Neutrophil (primary cell): ENCODE data around the gene LYZL6.

Source experiments
- H3K27ac ChIP-seq: fragments of 200-600 bp; sonication (generic); 2 replicates; pipeline ENCODE4 v1.5.1; 2016; ENCODE audit warnings: mild to moderate bottlenecking, moderate library complexity
- H3K27me3 ChIP-seq: fragments of 200-600 bp; sonication (generic); 2 replicates; pipeline ENCODE4 v1.6.0; 2016; ENCODE audit warnings: mild to moderate bottlenecking
- H3K36me3 ChIP-seq: fragments of 200-600 bp; sonication (generic); 2 replicates; pipeline ENCODE4 v1.5.1; 2017
- H3K4me1 ChIP-seq, 2 experiments: fragments of 200-600 bp in 1 of 2; sonication (generic) in 1 of 2; 1 replicate in 1 of 2; 2 replicates in 1 of 2; pipeline versions ENCODE4 v1.5.1 to v1.6.1; 2013 to 2016; ENCODE audit warnings: low read depth in 1 of 2, low read length in 1 of 2, mild to moderate bottlenecking in 1 of 2, moderate library complexity in 1 of 2; ENCODE audit not compliant: control insufficient read depth in 1 of 2, insufficient read depth in 1 of 2
- H3K4me3 ChIP-seq, 2 experiments: fragments of 200-600 bp in 1 of 2; sonication (generic) in 1 of 2; 1 replicate in 1 of 2; 2 replicates in 1 of 2; pipeline ENCODE4 v1.5.1; 2013 to 2016; ENCODE audit warnings: low read depth in 1 of 2, low read length in 1 of 2, mild to moderate bottlenecking in 1 of 2, moderate library complexity in 1 of 2
- H3K9me3 ChIP-seq: fragments of 200-600 bp; sonication (generic); 2 replicates; pipeline ENCODE4 v1.5.1; 2016
- TF ChIP-seq, protein P1 (sequence below): fragments of 200-600 bp; sonication (generic); IDR thresholded peaks from 2 replicates; pipeline ENCODE4 v1.5.1; 2016; ENCODE audit warnings: antibody characterized with exemption

LYZL6 gene, protein sequence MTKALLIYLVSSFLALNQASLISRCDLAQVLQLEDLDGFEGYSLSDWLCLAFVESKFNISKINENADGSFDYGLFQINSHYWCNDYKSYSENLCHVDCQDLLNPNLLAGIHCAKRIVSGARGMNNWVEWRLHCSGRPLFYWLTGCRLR

DNA sequence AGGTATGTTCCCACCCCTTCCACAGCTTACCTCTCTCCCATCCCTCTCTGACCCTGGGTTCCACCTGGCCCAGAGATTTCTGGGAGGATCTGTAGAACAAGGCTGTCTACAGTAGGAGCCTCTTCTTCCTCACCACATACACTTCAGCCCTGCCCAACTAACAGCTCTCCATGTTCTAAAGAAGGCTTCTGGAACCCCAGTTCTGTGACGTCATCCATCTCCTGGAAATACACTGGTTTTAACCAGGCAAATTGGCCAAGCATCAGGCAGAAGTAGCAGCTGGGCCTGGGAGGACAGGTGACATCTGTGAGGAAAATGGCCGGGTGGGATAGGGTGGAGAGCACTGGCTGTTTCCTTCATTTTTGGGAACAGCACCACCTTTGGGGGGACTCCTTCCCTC, at the start of gene LYZL6:
LYZL6 (minus strand) TSS at position 177 of the 400 bp plus-strand sequence. CDS start 4,357 bp downstream, outside the sequence.
- H3K36me3 ChIP-seq, result no peaks in the 10 kb centered on the region
- H3K9me3 ChIP-seq, result no peaks in the 10 kb centered on the region
- no peak within 1 kb of the TSS for H3K4me3 ChIP-seq
- TF ChIP-seq, protein P1, sequence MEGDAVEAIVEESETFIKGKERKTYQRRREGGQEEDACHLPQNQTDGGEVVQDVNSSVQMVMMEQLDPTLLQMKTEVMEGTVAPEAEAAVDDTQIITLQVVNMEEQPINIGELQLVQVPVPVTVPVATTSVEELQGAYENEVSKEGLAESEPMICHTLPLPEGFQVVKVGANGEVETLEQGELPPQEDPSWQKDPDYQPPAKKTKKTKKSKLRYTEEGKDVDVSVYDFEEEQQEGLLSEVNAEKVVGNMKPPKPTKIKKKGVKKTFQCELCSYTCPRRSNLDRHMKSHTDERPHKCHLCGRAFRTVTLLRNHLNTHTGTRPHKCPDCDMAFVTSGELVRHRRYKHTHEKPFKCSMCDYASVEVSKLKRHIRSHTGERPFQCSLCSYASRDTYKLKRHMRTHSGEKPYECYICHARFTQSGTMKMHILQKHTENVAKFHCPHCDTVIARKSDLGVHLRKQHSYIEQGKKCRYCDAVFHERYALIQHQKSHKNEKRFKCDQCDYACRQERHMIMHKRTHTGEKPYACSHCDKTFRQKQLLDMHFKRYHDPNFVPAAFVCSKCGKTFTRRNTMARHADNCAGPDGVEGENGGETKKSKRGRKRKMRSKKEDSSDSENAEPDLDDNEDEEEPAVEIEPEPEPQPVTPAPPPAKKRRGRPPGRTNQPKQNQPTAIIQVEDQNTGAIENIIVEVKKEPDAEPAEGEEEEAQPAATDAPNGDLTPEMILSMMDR, result no peak
- no peaks in the 10 kb centered on the region for H3K4me1 ChIP-seq
- H3K27me3 ChIP-seq, result no peaks in the 10 kb centered on the region
- H3K27ac ChIP-seq, result no peak within 1 kb of the TSS

DNA sequence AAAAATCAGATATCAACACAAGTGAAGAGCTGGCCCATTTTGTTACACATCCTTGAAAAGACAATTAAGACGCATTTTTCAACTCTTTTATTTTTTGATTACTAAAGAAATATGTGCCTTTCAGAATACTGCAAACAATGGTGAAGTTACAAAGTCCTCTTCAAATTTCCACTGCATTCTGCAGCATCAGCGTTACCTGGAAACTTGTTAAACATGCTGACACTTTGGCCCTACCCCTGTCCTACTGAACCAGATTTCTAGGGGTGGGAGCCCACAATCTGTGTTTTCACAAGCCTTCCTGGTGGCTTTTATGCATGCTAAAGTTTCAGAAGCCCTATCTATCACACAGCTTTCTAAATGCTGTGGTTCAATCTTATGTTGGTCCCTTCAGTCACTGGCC, 47.6 kb upstream of the LYZL6 start:
- no peaks in the 10 kb centered on the region for H3K36me3 ChIP-seq
- H3K27me3 ChIP-seq, result no peaks in the 10 kb centered on the region
- no peaks in the 10 kb centered on the region for H3K4me1 ChIP-seq
- no peak overlapping the region for H3K4me3 ChIP-seq
- TF ChIP-seq, protein P1, result no peak
- H3K9me3 ChIP-seq, result no peaks in the 10 kb centered on the region
- H3K27ac ChIP-seq, result no peak overlapping the region

DNA sequence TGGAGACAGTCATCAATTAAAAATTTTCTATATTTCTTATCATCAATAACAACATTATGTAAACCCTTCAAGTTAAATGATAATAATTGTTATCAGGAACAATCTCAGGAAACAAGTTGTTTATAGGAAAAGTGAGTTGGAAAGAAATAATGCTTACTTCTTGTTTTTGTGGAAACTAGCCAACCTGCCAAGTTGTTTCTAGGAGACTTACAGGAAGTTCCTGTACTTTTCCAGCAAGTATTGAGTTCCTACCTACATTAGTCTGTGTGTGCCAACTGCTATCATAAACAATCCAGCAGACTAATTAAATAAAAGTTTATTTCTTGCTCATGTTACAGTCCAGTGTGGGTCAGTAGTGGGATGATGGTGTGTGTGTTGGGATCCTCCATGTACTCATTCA, 44.7 kb upstream of the LYZL6 start:
- no peak overlapping the region for H3K4me3 ChIP-seq
- H3K9me3 ChIP-seq, result no peaks in the 10 kb centered on the region
- H3K27ac ChIP-seq, result no peak overlapping the region
- TF ChIP-seq, protein P1, result no peak
- no peaks in the 10 kb centered on the region for H3K4me1 ChIP-seq
- no peaks in the 10 kb centered on the region for H3K27me3 ChIP-seq
- no peaks in the 10 kb centered on the region for H3K36me3 ChIP-seq

DNA sequence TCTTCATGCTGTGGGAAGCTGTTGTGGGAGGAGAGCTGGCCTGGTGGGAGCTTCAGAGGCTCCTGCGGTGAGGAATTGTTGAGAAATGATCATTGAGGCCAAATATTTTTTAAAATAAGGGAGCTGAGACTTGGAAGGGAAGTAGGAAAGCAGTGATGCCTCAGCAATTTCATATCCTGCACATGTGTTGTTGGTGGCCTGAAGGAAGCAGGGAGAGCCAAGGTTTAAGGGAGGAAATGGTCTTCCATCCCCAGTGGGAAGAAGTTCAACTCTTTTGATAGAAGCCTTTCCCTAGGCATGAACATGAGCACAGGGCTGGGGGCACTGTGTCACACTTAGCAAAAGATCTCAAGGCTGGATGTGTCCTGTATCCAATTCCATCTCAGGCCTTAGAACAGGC, 43.1 kb upstream of the LYZL6 start, which contains the start of gene CCL14:
CCL14 (minus strand) TSS at position 87 of the 400 bp plus-strand sequence; CDS start at position 7, 80 bp downstream.
- Histone ChIP-seq H3K4me3 (no peak within 1 kb of the TSS), H3K9me3 (no peaks in the 10 kb centered on the region), H3K4me1 (no peaks in the 10 kb centered on the region), H3K36me3 (no peaks in the 10 kb centered on the region), H3K27ac (no peak within 1 kb of the TSS), H3K27me3 (no peaks in the 10 kb centered on the region)
- TF ChIP-seq, protein P1, result no peak

DNA sequence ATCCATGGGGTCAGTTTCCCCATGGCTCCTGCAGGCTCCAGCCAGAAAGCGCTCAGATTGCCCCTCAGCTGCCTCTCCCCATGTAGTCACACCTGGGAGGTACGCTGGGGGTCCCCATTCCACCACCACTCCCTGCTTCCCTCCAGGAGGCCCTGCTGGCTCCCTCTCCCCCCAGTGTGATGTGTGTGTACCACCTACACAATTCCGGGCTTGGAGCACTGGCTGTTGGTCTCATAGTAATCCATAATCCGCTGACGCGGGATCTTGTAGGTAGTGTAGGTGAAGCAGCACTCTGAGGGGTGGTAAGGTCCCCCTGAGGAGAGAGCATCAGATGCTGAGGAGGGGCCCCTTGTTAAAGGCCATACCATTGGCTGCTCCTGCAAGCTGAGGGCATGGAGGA, 40.6 kb upstream of the LYZL6 start:
- H3K27ac ChIP-seq, result no peak overlapping the region
- no peaks in the 10 kb centered on the region for H3K27me3 ChIP-seq
- no peaks in the 10 kb centered on the region for H3K4me1 ChIP-seq
- H3K9me3 ChIP-seq, result no peaks in the 10 kb centered on the region
- TF ChIP-seq, protein P1, result no peak
- H3K36me3 ChIP-seq, result no peaks in the 10 kb centered on the region
- H3K4me3 ChIP-seq, result no peak overlapping the region
